ENCODE data around the gene OSBPL1A.

OSBPL1A gene

DNA sequence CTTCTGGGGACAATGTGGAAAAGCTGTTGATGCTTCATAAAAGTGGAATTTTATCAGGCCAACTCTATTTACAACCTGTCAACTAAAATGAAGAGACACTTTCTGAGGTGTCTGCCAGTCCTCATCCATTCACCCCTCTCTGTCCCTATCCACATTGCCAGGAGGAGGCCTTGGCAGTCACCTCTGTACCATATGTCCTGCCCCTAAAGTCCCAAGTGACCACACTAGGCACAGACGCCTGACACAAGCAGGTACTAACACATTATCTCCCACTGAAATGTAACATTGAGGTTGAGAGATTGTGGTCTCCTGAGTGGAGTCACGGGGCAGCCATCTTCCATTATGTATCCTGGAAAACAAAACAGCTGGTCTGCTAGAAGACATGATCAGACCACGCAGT, 71.4 kb downstream of the OSBPL1A start:
- no peak for DNase-seq

DNA sequence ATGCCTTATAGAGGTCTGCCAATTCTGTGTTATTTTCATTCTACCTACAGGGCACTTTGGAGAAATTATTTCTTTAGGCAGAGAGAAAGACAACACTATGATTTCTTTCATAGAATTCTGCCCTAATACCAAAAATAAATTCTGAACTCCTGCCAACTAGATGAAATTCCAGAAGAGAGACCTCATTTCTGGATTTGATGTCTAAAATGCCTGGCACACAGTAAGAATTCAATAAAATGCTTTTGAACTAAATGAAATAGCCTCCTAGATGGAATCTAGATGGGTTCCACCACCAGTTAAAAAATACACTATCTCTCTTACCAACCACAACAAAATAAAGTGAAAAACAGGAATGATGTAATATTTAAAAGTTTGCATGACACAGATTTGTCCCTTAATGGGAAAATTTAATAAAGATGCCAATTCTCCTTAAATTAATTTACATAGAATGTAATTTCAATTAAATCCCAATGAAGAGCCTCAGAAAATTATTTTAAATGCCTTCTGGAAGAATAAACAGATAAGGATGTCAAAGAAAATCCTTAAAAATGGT, 75.0 kb downstream of the OSBPL1A start:
- no peak for DNase-seq

DNA sequence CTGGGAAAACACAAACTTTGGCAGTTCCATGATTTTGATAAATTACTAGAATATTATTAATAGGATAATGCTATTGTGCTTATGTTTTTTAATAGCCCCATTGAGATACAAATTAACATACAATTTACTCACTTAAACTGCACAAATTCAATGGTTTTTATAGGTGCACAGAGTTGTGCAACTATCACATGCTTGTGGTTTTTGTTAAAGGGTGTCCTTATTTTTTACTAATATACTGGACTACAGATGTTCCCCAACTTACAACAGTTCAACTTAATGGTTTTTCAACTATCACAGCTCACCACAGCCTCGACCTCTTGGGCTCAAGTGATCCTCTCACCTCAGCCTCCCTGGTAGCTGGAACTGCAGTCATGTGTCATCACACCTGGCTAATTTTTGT, 76.6 kb downstream of the OSBPL1A start:
- DNase-seq, result no peak

DNA sequence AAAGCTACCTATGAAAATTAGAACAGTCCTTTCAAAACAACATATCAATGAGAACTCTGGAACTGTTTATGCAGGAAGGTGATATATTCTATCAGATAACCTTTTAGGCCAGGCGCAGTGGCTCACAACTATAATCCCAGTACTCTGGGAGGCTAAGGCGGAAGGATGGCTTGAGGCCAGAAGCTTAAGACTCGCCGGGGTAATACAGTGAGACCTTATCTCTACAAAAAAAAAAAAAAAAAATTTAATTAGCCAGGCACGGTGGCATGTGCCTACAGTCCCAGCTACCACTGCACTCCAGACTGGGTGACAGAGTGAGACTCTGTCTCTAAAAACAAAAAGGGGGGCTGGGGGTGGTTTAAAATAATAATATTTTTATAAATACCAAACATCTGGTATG, 77.9 kb downstream of the OSBPL1A start:
- DNase-seq, result peak; percentile 18

- DNase-seq, result no peak
Observed at GRCh38 chr18:24317370-24317769, 80.3 kb downstream of the OSBPL1A start.

GRCh38 chr18:24315170-24315569, 82.5 kb downstream of the OSBPL1A start:
- DNase-seq, result no peak

DNA sequence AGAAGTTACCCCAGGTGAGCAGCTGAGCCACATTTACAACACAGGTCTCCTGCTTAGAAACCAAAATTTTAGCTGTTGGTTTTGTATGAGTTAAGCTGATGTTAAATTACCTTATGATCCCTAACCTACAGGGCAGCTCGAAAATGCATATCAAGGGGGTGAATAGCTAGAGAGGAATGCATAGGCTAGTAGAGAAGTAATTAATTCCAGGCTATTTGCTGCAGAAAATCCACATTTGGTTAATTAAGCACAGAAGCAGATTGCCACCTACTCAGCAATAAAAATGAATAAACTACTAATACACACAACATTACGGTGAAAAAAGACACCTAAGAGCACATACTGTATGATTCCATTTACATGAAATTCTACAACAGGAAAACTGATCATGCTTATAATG, 91.4 kb downstream of the OSBPL1A start:
- no peak for DNase-seq

DNA sequence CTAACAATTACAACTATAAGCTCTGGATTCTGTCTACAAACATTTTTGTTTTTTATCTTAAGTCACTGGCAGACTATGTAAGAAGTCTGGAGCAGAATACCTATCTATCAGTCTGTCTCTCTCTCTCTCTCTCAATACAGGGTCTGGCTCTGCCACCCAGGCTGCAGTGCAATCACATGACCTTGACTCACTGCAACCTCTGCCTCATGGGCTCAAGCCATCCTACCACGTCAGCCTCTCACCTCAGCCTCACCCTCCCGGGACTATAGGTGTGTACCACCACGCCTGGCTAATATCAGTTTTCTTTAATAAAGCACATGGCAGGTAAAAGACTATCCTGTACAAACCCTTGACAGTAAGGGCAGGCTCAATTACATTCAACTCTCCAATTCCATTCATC, 96.9 kb downstream of the OSBPL1A start:
- DNase-seq, result no peak

DNA sequence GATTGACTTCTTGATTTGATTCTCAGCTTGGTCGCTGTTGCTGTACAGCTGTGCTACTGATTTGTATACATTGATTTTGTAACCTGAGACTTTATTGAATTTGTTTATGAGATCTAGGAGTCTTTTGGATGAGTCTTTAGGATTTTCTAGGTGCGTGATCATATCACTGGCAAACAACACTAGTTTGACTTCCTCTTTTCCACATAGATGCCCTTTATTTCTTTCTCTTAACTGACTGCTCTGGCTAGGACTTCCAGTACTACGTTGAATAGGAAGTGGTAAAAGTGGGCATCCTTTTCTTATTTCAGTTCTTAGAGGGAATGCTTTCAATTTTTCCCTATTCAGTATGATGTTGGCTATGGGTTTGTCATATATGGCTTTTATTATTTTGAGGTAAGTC, 101.3 kb downstream of the OSBPL1A start:
- no peak for DNase-seq

DNA sequence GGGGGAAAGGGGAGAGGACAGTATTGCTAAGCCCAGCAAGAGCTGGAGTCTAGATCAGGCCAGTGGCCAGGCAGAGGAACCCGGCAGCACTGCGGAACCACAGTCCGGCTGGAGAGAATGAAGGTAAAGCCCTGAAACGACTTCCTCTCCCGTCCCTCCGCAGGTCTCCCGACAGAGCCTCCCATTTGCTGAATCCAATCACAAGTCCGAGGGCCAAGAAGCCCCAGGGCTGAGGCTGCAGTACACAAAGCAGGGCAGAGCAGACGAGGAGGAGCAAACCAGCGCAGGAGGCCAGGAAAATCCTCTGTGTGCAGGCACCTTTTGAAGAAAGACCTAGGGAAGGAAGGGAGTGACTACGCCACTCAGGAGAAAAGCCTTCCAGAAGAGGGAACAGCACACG, 104.4 kb downstream of the OSBPL1A start:
- DNase-seq, result no peak

GRCh38 chr18:24278591-24278990, 119.0 kb downstream of the OSBPL1A start:
- DNase-seq, result no peak

DNA sequence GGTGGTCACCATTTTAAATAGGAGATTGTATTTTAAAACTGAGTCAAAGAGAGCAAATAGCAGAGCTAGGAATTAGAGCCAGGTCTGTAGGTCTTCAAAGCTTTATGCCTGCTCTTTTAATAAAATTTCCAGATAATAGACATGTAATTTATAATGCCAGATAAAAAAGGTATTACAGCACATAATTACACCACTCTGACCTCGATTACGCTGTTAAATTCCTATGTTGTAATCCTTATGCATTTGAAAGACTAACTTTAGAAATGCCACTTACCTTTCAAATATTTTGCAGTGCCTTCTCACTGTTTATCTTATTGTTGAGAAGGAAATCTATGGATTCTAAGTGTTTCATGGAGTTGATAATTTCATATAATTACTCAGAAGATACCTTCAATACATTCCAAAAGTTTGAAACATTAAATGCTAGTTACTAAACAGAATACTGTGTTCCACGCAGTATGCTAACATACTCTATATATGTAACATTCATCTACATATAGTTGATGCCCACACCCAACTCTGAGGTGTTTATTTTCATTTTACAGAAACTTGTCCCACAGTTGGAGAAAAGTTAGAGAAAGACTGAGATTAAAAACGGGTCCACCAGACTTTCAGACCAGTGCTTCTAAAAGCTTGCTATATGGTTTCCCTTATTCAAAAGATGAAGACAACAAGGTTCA, 120.0 kb downstream of the OSBPL1A start:
- DNase-seq, result no peak

- DNase-seq, result no peak
Observed at GRCh38 chr18:24276994-24277393, 120.6 kb downstream of the OSBPL1A start.

DNA sequence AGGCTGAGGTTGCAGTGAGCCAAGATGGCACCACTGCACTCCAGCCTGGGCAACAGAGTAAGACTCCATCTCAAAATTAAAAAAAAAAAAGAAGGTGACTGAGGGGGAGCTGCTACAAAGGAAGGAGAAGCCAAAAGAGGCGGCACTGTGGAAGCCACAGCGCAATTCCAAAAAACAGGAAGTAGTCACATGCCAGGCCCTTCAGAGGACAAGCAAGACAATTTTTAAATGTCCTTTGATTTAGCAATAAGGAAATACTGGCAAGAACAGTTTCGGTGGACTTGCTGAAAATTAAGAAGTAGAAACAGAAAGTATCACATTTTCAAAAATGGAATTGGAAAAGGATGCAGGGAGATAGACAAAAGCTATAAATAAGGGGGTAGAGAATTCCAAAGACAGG, 122.8 kb downstream of the OSBPL1A start:
- DNase-seq, result no peak

GRCh38 chr18:24273596-24273995, 124.0 kb downstream of the OSBPL1A start:
- DNase-seq, result no peak

DNA sequence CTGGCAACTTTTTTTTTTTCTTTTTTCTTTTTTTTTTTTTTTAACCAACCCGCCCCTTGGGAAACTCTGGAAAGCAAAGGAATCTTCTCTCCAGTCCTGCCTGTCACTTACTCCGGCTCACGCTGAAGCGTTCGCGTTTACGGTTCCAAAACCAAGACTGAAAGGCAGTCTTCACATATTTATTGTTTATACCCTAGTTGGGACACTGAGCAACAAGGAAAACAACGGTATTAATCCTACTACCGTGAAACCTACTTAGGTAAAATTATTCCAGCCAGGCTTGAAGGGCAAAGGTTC, 125.4 kb downstream of the OSBPL1A start:
- DNase-seq, result no peak

- DNase-seq, result no peak
Observed at GRCh38 chr18:24271381-24272228, 126.0 kb downstream of the OSBPL1A start.

DNA sequence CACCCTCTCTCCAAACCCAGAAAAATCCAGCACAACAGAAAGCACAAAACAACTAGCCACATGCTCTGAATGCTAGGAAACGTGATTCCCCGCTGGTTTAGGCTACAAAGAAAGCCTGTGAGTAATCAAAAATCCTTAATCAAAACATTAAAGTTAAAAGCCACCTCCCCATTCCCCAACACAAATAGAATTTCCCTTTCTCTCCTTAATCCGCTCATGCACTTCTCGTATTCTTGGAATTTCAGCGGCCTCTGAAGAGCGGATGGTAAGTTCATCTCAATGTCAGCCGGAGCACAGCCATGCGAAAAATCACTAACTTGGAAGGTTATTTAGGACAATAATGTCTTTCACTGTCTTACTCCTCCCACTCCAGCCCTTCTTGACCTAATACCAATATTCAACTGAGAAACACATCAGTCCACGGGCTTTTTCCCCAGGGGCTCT, 126.7 kb downstream of the OSBPL1A start:
- DNase-seq, result no peak

- no peak for DNase-seq
Observed at GRCh38 chr18:24270358-24270936, 127.2 kb downstream of the OSBPL1A start.

GRCh38 chr18:24268784-24269550, 128.7 kb downstream of the OSBPL1A start:
- no peak for DNase-seq

DNA sequence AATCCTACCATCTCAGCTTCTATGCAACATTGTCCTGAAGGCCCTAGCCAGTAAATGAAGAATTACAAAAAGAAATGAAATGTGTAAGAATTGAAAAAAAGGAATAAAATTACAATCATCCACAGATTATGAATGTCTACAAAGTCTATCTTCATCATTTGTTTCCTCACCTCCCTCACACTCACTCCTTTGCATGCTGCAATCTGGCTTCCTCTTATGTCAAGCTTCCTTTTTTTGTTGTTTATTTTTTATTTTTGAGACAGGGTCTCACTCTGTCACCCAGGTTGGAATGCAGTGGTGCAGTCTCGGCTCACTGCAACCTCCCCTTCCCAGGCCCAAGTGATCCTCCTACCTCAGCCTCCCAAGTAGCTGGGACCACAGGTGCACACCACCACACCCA, 129.7 kb downstream of the OSBPL1A start:
- no peak for DNase-seq

DNA sequence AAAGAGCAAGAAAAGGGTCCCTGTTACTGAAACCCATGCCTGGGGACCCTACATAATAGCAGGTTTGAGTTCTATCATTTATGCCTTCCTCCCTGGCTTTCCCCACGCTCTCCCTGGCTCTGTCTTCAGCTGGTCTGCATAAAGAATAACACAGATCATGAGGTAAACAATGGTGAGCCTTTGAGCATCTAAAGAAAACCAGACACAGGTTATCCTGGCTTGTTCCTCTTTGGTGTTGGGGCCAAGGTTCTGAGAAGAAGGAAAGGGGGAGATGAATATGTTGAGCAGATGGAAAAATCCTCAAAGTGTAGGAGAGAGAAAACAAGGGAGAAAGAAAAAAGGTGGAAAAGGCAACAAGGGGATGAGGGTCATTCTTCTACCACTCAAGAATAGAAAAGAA, 131.5 kb downstream of the OSBPL1A start:
- DNase-seq, result no peak

- DNase-seq, result no peak
Observed at GRCh38 chr18:24265502-24266064, 132.0 kb downstream of the OSBPL1A start.

Data from NCI-H524 treated with DMSO at 0.1 percent for 48 hours (cell line).